ENCODE measurements around the gene TMEM163.

The TMEM163 gene

GRCh38 chr2:134425724-134426496, 292.9 kb downstream of the TMEM163 start:
- DNase-seq = no peak

- no peak for DNase-seq
Observed at GRCh38 chr2:134421556-134422328, 297.1 kb downstream of the TMEM163 start.

- DNase-seq = no peak
Observed at GRCh38 chr2:134420920-134421319, 297.9 kb downstream of the TMEM163 start.

GRCh38 chr2:134420259-134420658, 298.5 kb downstream of the TMEM163 start:
- no peak for DNase-seq

GRCh38 chr2:134417968-134418582, 300.7 kb downstream of the TMEM163 start:
- no peak for DNase-seq

GRCh38 chr2:134416637-134417036, 302.2 kb downstream of the TMEM163 start:
- no peak for DNase-seq

- DNase-seq = no peak
Observed at GRCh38 chr2:134416018-134416417, 302.8 kb downstream of the TMEM163 start.

GRCh38 chr2:134413912-134414311, 304.9 kb downstream of the TMEM163 start:
- no peak for DNase-seq

GRCh38 chr2:134413430-134413829, 305.4 kb downstream of the TMEM163 start:
- no peak for DNase-seq

- no peak for DNase-seq
Observed at GRCh38 chr2:134412639-134412999, 306.2 kb downstream of the TMEM163 start.

- DNase-seq = peak; percentile 94
Observed at GRCh38 chr2:134411828-134412638, 306.8 kb downstream of the TMEM163 start.

- peak; percentile 77 for DNase-seq
Observed at GRCh38 chr2:134411279-134411827, 307.4 kb downstream of the TMEM163 start.

- no peak for DNase-seq
Observed at GRCh38 chr2:134410831-134411231, 308.0 kb downstream of the TMEM163 start.

GRCh38 chr2:134410006-134410405, 308.8 kb downstream of the TMEM163 start:
- no peak for DNase-seq

- no peak for DNase-seq
Observed at GRCh38 chr2:134408791-134409190, 310.0 kb downstream of the TMEM163 start.

- DNase-seq = no peak
Observed at GRCh38 chr2:134408386-134408785, 310.4 kb downstream of the TMEM163 start.

GRCh38 chr2:134407154-134407890, 311.5 kb downstream of the TMEM163 start:
- DNase-seq = no peak

GRCh38 chr2:134406736-134407135, 312.1 kb downstream of the TMEM163 start:
- DNase-seq = no peak

GRCh38 chr2:134406311-134406710, 312.5 kb downstream of the TMEM163 start:
- no peak for DNase-seq

Measured in eye (tissue), 1 donor.